H1 (cell line): Measurements from ENCODE around the gene LTO1.

Experiments used
- CREB1 ChIP-seq: IDR thresholded peaks from 2 replicates; pipeline ENCODE4 v1.6.1; 2012; ENCODE audit warnings: inconsistent platforms
- CTCF ChIP-seq, 3 experiments: IDR thresholded peaks; 1 replicate in 2 of 3; 2 replicates in 1 of 3; pipeline versions ENCODE4 v1.5.1 to v1.6.1; 2011; ENCODE audit warnings: low read length in 3 of 3, mild to moderate bottlenecking in 3 of 3, inconsistent platforms in 2 of 3, low read depth in 1 of 3, moderate library complexity in 1 of 3; ENCODE audit not compliant: insufficient read depth in 1 of 3; ENCODE audit errors: control extremely low read depth in 1 of 3
- EP300 ChIP-seq, 2 experiments: IDR thresholded peaks; 1 replicate in 1 of 2; 2 replicates in 1 of 2; pipeline ENCODE4 v1.6.1; 2011 to 2012; ENCODE audit warnings: low read depth in 2 of 2, low read length in 2 of 2, mild to moderate bottlenecking in 2 of 2, borderline replicate concordance in 1 of 2, inconsistent platforms in 1 of 2, moderate library complexity in 1 of 2
- GABPA ChIP-seq: IDR thresholded peaks from 2 replicates; pipeline ENCODE4 v1.6.1; 2011; ENCODE audit warnings: mild to moderate bottlenecking, low read length, moderate library complexity, borderline replicate concordance; ENCODE audit not compliant: insufficient read depth
- MAX ChIP-seq: IDR thresholded peaks from 2 replicates; pipeline ENCODE4 v1.6.1; 2012; ENCODE audit warnings: inconsistent platforms
- POLR2A ChIP-seq, 2 experiments: IDR thresholded peaks; 1 replicate in 1 of 2; 2 replicates in 1 of 2; pipeline ENCODE4 v1.6.1; 2011; ENCODE audit warnings: low read depth in 2 of 2, low read length in 2 of 2, mild to moderate bottlenecking in 2 of 2; ENCODE audit errors: control extremely low read depth in 1 of 2
- POLR2AphosphoS5 ChIP-seq: IDR thresholded peaks from 2 replicates; pipeline ENCODE4 v1.6.1; 2011; ENCODE audit warnings: low read depth, low read length
- RFX5 ChIP-seq: IDR thresholded peaks from 2 replicates; pipeline ENCODE4 v1.6.1; 2011; ENCODE audit warnings: low read depth, low read length, improper control_type of control experiment, borderline replicate concordance
- SP1 ChIP-seq: IDR thresholded peaks from 2 replicates; pipeline ENCODE4 v1.6.1; 2011; ENCODE audit warnings: low read depth, low read length
- USF2 ChIP-seq: IDR thresholded peaks from 2 replicates; pipeline ENCODE4 v1.6.1; 2011; ENCODE audit warnings: low read length, improper control_type of control experiment
- ZNF274 ChIP-seq: IDR thresholded peaks from 2 replicates; pipeline ENCODE4 v1.7.0; 2012; ENCODE audit warnings: low read length, borderline replicate concordance; ENCODE audit errors: extremely low read depth

GRCh38 chr11:69718912-69719311 lies 43.8 kb upstream of the LTO1 start:
- TF ChIP-seq MAX, result no peak
- TF ChIP-seq POLR2AphosphoS5, result no peak
- no peak for TF ChIP-seq GABPA
- TF ChIP-seq SP1, result no peak
- TF ChIP-seq CTCF (IDR thresholded peaks at IDR 0.05; ENCODE audit: control extremely low read depth in 1 of 3, insufficient read depth in 1 of 3, low read depth in 1 of 3, low read length in 3 of 3), result no peak
- no peak for TF ChIP-seq POLR2A (IDR thresholded peaks at IDR 0.05; ENCODE audit: control extremely low read depth in 1 of 2, low read depth in 2 of 2, low read length in 2 of 2)
- no peak for TF ChIP-seq USF2
- no peak for TF ChIP-seq EP300 (IDR thresholded peaks at IDR 0.05; ENCODE audit: borderline replicate concordance in 1 of 2, low read depth in 2 of 2, low read length in 2 of 2)
- TF ChIP-seq CREB1, result no peak
- no peak for TF ChIP-seq RFX5
- TF ChIP-seq ZNF274, result no peak
